ENCODE measurements around the gene MRFAP1L1.
"Not testable (repeated sequence)": the region's sequence is repeated elsewhere in the genome, so short reads cannot be mapped to it uniquely, and the experiment has no call there.

MRFAP1L1 gene

DNA sequence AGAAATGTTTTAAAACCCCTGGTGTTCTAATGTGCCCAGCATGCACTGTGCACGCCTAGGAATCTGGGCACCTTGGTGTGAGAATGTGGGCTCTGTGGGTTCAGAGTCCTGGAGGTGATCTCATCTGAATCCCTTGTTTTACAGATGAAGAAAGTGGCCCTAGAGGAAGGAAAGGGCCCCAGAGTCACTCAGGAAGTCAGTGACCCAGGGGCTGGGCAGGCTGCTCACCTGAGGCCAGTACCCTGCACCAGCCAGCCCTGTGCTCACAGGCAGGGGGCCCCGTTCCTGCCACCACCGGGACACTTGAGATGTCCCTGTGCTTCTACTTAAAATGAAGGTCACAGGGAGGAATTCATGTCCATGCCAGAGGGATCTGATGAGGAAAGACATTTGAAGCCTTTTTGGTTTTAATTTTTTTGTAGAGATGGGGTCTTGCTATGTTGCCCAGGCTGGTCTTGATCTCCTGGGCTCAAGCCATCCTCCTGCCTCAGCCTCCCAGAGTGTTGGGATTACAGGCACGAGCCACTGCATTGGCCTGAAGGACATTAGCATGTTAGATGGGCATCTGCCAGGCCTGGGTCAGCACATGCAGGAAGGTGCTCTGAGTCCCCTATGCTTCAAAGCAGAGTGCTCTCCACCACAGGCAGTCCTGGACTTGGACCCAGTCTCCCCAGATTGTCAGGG, 23.4 kb downstream of the MRFAP1L1 start:
- 83 to 91% methylated on average over 4 of the region's 4 CpGs for WGBS, 2 experiments (ENCODE audit: insufficient coverage in 2 of 2)
- Histone ChIP-seq H3K27ac (ENCODE audit: low read depth, low read length, severe bottlenecking) (no peak overlapping the region), H3K36me3 (ENCODE audit: control insufficient read depth, insufficient read depth, low read length) (no peaks in the 10 kb centered on the region), H3K4me1 (ENCODE audit: control insufficient read depth, insufficient read depth, low read length, poor library complexity, severe bottlenecking) (peaks cover 20% of the 10 kb centered on the region), H3K4me3 (ENCODE audit: extremely low read depth, insufficient read depth, low read length, poor library complexity, severe bottlenecking) (no peak overlapping the region), H3K9me3 (ENCODE audit: control insufficient read depth, low read length) (peaks cover 11% of the 10 kb centered on the region)

DNA sequence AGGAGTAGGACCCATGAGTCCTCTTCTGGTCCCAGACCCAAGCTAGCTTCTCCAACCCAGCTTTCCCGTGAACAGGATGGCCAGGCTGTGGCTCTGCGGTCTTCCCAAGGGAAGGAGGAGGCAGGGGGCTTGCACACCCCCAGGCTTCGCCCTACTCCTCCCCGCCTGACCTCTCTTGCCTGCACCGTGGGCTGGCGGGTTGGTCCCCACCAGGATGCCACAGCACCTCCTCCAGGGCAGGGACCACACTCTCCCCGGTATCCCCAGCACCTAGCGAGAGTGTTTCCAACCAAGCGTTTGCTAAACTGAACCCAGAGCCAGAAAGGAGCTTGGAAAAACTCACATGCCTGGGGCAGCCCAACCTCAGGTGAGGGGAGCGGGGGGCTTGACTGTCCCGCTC, 25.0 kb downstream of the MRFAP1L1 start:
- Histone ChIP-seq H3K4me1 (ENCODE audit: control insufficient read depth, insufficient read depth, low read length, poor library complexity, severe bottlenecking) (peaks cover 17% of the 10 kb centered on the region), H3K27ac (ENCODE audit: low read depth, low read length, severe bottlenecking) (no peak overlapping the region), H3K9me3 (ENCODE audit: control insufficient read depth, low read length) (peaks cover 11% of the 10 kb centered on the region), H3K36me3 (ENCODE audit: control insufficient read depth, insufficient read depth, low read length) (no peaks in the 10 kb centered on the region), H3K4me3 (ENCODE audit: extremely low read depth, insufficient read depth, low read length, poor library complexity, severe bottlenecking) (no peak overlapping the region)
- WGBS, 2 experiments (ENCODE audit: insufficient coverage in 2 of 2) = 81 to 94% methylated on average over 8 to 10 of the region's 11 CpGs

DNA sequence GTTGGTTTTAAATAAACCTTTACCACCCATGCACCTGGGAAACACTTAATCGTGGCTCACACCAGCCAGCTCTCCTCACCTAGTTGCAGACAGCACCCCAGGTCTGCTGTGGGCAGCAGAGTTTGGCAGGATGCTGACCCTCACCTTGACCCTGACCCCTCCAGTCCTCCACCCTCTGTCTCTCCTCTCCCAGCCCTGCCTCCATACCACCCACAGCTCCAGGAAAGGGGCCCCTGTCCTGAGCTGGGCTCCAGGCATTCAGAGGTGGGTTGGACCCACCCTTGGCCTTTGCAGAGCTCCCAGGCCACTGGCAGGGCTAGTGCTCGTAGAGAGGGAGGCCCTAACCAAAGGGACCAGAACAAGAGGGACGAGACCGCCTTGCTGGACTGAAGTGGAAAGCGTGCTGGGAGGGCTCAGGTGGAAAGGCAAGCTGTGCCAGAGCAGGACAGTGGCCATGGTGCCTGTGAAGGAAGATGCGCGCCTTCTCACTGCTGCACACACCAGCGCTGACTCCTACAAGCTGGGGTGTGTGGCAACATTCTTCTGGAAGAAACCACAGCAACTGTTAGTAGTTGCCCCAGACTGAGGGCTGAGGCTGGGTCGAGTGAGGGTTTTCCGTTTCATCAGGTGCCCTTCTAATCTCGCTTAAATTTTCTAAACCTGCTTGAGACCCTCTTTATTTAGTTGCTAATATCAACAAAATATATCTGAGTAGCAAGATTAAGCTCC, 26.6 kb downstream of the MRFAP1L1 start:
- Histone ChIP-seq H3K27ac (ENCODE audit: low read depth, low read length, severe bottlenecking) (no peak overlapping the region), H3K9me3 (ENCODE audit: control insufficient read depth, low read length) (peaks cover 11% of the 10 kb centered on the region), H3K4me1 (ENCODE audit: control insufficient read depth, insufficient read depth, low read length, poor library complexity, severe bottlenecking) (peaks cover 3% of the 10 kb centered on the region), H3K4me3 (ENCODE audit: extremely low read depth, insufficient read depth, low read length, poor library complexity, severe bottlenecking) (no peak overlapping the region), H3K36me3 (ENCODE audit: control insufficient read depth, insufficient read depth, low read length) (peaks cover 7% of the 10 kb centered on the region)
- WGBS, 2 experiments (ENCODE audit: insufficient coverage in 2 of 2) = 90% methylated on average over 9 to 10 of the region's 11 CpGs

DNA sequence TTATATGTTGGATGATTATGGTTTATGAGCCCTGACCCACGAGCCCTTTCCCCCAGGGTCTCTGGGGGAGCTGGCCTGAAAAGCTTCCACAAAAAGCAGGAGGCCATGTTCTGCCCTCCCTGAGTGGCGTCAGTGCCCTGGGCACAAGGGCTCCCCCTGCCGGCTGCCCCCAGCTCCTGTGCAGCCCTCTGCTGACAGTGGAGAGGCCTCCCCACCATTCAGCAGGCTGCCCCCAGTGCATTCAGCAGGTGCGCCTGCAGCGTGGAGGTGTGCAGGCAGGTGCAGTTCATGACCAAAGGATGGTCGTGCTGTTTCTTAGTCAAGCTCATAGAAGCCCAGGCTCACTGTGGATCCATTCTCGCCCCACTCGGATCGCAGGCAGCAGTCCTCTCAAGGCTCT, 28.5 kb downstream of the MRFAP1L1 start:
- Histone ChIP-seq H3K36me3 (ENCODE audit: control insufficient read depth, insufficient read depth, low read length) (peaks cover 18% of the 10 kb centered on the region), H3K4me3 (ENCODE audit: extremely low read depth, insufficient read depth, low read length, poor library complexity, severe bottlenecking) (no peak overlapping the region), H3K4me1 (ENCODE audit: control insufficient read depth, insufficient read depth, low read length, poor library complexity, severe bottlenecking) (no peaks in the 10 kb centered on the region), H3K27ac (ENCODE audit: low read depth, low read length, severe bottlenecking) (no peak overlapping the region), H3K9me3 (ENCODE audit: control insufficient read depth, low read length) (no peaks in the 10 kb centered on the region)
- WGBS, 2 experiments (ENCODE audit: insufficient coverage in 2 of 2) = 85 to 93% methylated on average over 8 to 9 of the region's 9 CpGs

DNA sequence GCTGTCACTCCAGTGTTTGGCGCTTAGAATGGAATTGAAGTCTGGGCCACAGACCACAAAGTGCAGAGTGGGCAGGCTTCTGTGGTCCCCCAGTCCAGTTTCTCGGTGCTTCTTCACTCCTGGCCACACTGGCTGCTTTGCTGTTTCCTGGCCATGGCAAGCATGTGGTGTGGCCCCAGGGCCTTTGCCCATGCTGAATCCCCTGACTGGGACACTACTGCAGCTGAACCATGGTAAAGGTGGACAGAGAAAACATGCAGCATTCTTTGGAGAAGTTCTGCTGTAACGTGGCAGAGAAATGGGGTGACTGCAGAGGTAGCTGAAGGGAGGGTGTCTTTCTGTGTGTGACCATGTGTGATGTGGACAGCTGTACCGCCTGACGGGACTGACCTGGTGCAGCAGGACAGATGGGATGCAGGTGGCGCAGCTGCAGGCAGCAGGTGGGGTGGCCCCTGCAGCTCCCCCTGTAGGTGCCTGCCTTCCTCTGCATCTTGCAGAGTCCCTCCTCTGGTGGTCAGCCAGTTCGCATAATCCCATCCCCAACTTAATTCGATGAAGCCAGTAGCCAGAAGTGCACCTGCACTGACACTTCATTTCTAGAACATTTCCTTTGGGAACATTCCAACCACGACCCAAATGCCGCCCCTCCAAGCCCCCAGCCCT, 29.2 kb downstream of the MRFAP1L1 start:
- 82 to 83% methylated on average over 8 to 10 of the region's 10 CpGs for WGBS, 2 experiments (ENCODE audit: insufficient coverage in 2 of 2)

DNA sequence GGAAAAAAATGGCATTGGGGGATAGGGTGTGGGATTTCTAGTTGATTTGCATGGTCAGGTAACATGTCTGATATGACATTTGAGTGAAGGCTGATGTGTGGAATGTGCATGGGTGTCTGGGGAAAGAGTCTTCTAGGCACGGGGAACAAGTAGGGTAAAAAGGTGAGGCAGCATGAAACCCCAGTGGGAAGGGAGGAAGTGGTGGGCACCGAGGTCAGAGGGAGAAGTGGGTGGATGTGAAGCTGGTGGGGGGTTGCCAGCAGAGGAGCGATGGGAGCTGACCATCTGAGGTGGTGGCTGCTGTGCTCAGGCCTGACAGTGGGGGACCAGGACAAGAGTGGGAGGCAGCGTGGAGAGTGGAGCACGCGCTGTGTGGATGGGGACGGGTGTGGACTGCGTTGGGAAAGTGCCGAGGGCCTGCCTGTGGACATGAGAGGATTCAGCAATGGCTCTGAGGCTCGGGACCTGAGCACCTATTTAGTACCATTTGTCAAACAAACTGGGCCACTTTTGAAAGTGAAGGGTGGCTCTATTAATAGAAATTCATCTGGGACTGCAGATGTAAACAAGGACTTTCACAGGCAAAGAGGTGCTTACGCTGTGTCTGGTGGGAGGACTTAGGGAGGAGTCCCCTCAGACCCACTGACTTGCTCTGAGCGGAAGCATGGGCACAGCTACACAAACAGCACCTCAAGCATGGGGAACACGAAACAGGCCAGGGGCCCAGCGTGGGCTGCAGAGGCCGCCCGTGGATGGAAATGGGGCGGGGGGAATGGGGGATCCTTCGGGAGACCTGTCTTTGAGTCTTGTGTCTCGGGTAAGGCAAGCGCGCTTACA, 32.7 kb downstream of the MRFAP1L1 start:
- Histone ChIP-seq H3K4me1 (ENCODE audit: control insufficient read depth, insufficient read depth, low read length, poor library complexity, severe bottlenecking) (peaks cover 4% of the 10 kb centered on the region), H3K4me3 (ENCODE audit: extremely low read depth, insufficient read depth, low read length, poor library complexity, severe bottlenecking) (no peak overlapping the region), H3K27ac (ENCODE audit: low read depth, low read length, severe bottlenecking) (no peak overlapping the region), H3K36me3 (ENCODE audit: control insufficient read depth, insufficient read depth, low read length) (peaks cover 31% of the 10 kb centered on the region), H3K9me3 (ENCODE audit: control insufficient read depth, low read length) (no peaks in the 10 kb centered on the region)
- 95 to 97% methylated on average over 15 to 18 of the region's 21 CpGs for WGBS, 2 experiments (ENCODE audit: insufficient coverage in 2 of 2)

More for the DNA sequence above, 29.2 kb downstream of the MRFAP1L1 start:
- Histone ChIP-seq H3K4me3 (ENCODE audit: extremely low read depth, insufficient read depth, low read length, poor library complexity, severe bottlenecking) (no peak overlapping the region), H3K36me3 (ENCODE audit: control insufficient read depth, insufficient read depth, low read length) (peaks cover 25% of the 10 kb centered on the region), H3K27ac (ENCODE audit: low read depth, low read length, severe bottlenecking) (no peak overlapping the region), H3K4me1 (ENCODE audit: control insufficient read depth, insufficient read depth, low read length, poor library complexity, severe bottlenecking) (peaks cover 4% of the 10 kb centered on the region), H3K9me3 (ENCODE audit: control insufficient read depth, low read length) (no peaks in the 10 kb centered on the region)

DNA sequence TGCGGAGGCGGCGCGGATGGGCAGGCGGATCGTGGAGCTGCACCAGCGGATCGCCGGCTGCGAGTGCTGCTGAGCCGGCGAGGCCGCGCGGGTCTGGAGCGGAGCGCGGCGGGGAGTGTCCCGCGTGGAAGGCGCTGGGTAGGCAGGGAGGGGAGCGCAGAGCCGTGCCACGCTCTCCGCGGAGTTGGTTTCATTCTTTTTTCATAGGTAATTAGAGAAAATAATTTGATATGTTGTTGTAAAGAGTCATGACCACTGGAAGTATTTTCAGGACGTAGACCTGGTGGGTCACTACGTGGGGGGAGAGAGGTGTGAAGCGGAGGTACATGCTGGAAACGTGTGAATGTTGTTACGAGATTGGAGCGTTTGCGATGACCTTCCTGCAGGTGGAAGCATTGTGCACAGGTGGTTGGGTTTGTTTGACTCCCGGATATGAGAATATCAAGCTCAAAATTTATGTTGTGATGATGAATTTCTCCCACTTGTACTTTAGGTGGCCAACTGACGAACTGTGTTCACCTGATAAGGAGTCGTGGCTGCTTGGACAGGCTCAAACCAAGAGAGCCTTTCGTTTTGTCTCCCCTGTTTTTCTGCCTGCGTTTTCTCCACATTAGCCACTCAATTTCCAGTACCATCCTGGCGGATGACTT, 35.0 kb downstream of the MRFAP1L1 start:
- WGBS, 2 experiments (ENCODE audit: insufficient coverage in 2 of 2) = 8 to 10% methylated on average over 37 to 39 of the region's 40 CpGs
- Histone ChIP-seq H3K36me3 (ENCODE audit: control insufficient read depth, insufficient read depth, low read length) (peaks cover 31% of the 10 kb centered on the region), H3K4me1 (ENCODE audit: control insufficient read depth, insufficient read depth, low read length, poor library complexity, severe bottlenecking) (peaks cover 4% of the 10 kb centered on the region), H3K4me3 (ENCODE audit: extremely low read depth, insufficient read depth, low read length, poor library complexity, severe bottlenecking) (peak overlapping the region; percentile 76), H3K27ac (ENCODE audit: low read depth, low read length, severe bottlenecking) (no peak overlapping the region), H3K9me3 (ENCODE audit: control insufficient read depth, low read length) (no peaks in the 10 kb centered on the region)

DNA sequence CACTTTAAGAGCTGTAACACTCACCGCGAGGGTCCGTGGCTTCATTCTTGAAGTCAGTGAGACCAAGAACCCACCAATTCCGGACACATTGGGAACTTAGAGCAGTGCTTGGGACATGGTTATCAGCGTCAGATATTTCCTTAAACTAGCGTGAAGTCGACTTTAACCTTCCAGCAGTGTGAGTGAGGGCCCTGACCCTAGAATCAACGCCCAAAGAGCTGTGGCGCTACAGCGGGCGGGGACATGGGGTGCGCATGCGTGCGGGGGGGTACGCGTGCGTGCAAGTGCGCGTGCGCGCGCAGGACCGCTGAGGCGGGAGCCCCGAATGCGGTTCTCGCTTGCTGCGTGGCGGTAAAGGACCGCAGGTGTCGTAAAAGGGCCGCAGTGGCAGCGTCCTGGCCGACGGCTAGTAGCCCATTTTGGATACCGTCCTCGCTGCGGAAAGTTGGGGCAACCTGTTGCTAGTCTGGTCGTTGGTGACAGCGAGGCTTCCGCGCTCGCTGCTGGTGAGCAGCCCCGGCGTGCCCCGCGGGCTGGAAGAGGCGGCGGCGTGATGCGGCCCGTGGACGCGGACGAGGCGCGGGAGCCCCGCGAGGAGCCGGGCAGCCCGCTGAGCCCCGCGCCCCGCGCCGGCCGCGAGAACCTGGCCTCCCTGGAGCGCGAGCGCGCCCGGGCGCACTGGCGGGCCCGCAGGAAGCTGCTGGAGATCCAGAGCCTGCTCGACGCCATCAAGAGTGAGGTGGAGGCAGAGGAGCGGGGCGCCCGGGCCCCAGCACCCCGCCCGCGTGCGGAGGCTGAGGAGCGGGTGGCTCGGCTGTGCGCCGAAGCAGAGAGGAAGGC, 35.8 kb downstream of the MRFAP1L1 start:
- H3K9me3 ChIP-seq (ENCODE audit: control insufficient read depth, low read length) = no peaks in the 10 kb centered on the region
- H3K4me3 ChIP-seq (ENCODE audit: extremely low read depth, insufficient read depth, low read length, poor library complexity, severe bottlenecking) = peak overlapping the region; percentile 76
- peak overlapping the region; percentile 29 for H3K27ac ChIP-seq (ENCODE audit: low read depth, low read length, severe bottlenecking)
- peaks cover 4% of the 10 kb centered on the region for H3K4me1 ChIP-seq (ENCODE audit: control insufficient read depth, insufficient read depth, low read length, poor library complexity, severe bottlenecking)
- peaks cover 31% of the 10 kb centered on the region for H3K36me3 ChIP-seq (ENCODE audit: control insufficient read depth, insufficient read depth, low read length)
- WGBS, 2 experiments (ENCODE audit: insufficient coverage in 2 of 2) = 6% methylated on average over 73 to 79 of the region's 89 CpGs

DNA sequence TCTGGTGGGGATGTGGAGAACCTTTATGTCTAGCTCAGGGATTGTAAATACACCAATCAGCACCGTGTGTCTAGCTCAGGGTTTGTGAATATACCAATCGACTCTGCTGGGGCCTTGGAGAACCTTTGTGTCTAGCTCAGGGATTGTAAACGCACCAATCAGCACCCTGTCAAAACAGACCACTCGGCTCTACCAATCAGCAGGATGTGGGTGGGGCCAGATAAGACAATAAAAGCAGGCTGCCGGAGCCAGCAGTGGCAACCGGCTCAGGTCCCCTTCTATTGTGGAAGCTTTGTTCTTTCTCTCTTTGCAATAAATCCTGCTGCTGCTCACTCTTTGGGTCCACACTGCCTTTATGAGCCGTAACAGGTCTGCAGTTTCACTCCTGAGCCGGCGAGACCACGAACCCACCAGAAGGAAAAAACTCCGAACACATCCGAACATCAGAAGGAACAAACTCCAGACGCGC, 36.4 kb downstream of the MRFAP1L1 start:
- H3K4me1 ChIP-seq (ENCODE audit: control insufficient read depth, insufficient read depth, low read length, poor library complexity, severe bottlenecking); H3K9me3 ChIP-seq (ENCODE audit: control insufficient read depth, low read length): not testable (repeated sequence)
- peak overlapping the region; percentile 29 for H3K27ac ChIP-seq (ENCODE audit: low read depth, low read length, severe bottlenecking)
- peak overlapping the region; percentile 76 for H3K4me3 ChIP-seq (ENCODE audit: extremely low read depth, insufficient read depth, low read length, poor library complexity, severe bottlenecking)
- peaks cover 24% of the 10 kb centered on the region for H3K36me3 ChIP-seq (ENCODE audit: control insufficient read depth, insufficient read depth, low read length)
- WGBS, 2 experiments (ENCODE audit: insufficient coverage in 2 of 2) = 85 to 97% methylated on average over 4 to 6 of the region's 14 CpGs
